Ovary (tissue), 3 donors: ENCODE results near the gene ATG9B.

ENCODE experiments used
- EP300 ChIP-seq: sonication (generic); formaldehyde crosslinking; IDR thresholded peaks from one replicate; pipeline ENCODE4 v1.6.1; 2017; ENCODE audit warnings: antibody characterized with exemption
- POLR2A ChIP-seq: fragments of 450-650 bp; IDR thresholded peaks from one replicate; pipeline ENCODE4 v1.6.1; 2017; ENCODE audit warnings: antibody characterized with exemption, mild to moderate bottlenecking, moderate library complexity
- TF ChIP-seq, protein P1 (sequence below), 3 donors: fragments of 450-650 bp in 2 of 3; fragments of 200-600 bp in 1 of 3; IDR thresholded peaks; one replicate each; pipeline versions ENCODE4 v1.5.1 to v1.8.0; 2016 to 2022; ENCODE audit warnings: antibody characterized with exemption in 3 of 3, mild to moderate bottlenecking in 1 of 3
- donor health status: DM: no; HTN: no; CAD: no.

DNA sequence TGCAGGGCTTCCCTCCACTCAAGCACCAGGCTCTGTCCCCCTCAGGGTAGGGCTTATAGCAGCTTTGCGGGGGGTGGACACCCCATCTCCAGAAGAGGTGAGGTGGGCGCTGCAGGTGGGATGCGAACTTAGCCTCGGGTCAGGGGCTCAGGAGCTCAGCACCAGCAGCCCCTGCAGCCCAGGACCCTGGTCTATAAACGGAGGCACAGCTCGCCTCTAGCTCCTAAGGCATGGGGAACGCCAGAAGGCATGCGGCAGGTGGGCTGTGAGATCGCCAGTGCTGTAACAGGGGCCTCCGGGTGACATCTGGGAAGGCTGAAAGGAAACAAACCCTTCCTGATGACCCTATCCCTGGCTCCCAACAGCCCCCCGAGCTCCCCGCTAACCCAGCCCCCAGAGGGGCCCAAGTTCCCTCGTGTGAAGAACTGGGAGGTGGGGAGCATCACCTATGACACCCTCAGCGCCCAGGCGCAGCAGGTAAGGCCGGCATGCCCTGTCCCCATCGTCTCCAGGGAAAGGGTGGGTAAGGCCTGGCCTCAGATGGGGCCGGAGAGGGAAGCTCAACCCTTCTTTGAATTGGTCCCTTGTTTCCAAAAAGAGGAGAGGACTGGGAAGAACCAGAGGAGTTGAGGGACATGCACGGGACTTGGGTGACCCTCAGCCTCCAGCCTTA lies 29.3 kb downstream of the ATG9B start:
- TF ChIP-seq, protein P1, sequence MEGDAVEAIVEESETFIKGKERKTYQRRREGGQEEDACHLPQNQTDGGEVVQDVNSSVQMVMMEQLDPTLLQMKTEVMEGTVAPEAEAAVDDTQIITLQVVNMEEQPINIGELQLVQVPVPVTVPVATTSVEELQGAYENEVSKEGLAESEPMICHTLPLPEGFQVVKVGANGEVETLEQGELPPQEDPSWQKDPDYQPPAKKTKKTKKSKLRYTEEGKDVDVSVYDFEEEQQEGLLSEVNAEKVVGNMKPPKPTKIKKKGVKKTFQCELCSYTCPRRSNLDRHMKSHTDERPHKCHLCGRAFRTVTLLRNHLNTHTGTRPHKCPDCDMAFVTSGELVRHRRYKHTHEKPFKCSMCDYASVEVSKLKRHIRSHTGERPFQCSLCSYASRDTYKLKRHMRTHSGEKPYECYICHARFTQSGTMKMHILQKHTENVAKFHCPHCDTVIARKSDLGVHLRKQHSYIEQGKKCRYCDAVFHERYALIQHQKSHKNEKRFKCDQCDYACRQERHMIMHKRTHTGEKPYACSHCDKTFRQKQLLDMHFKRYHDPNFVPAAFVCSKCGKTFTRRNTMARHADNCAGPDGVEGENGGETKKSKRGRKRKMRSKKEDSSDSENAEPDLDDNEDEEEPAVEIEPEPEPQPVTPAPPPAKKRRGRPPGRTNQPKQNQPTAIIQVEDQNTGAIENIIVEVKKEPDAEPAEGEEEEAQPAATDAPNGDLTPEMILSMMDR (IDR thresholded peaks at IDR 0.05) = no peak
- TF ChIP-seq POLR2A (no peak), EP300 (no peak)
